ENCODE data around the gene TRIM17. TPM values are rescaled to one million over a fixed set of nuclear protein-coding genes. Genes with fewer than 3 reads are reported as not detected.

Gene TRIM17
- total and polyA plus RNA-seq, 2 of the 13 experiments (the other 11 are each of a cell fraction or from before 2014, with no cell fraction given), result 0.32 to 0.64 TPM

DNA sequence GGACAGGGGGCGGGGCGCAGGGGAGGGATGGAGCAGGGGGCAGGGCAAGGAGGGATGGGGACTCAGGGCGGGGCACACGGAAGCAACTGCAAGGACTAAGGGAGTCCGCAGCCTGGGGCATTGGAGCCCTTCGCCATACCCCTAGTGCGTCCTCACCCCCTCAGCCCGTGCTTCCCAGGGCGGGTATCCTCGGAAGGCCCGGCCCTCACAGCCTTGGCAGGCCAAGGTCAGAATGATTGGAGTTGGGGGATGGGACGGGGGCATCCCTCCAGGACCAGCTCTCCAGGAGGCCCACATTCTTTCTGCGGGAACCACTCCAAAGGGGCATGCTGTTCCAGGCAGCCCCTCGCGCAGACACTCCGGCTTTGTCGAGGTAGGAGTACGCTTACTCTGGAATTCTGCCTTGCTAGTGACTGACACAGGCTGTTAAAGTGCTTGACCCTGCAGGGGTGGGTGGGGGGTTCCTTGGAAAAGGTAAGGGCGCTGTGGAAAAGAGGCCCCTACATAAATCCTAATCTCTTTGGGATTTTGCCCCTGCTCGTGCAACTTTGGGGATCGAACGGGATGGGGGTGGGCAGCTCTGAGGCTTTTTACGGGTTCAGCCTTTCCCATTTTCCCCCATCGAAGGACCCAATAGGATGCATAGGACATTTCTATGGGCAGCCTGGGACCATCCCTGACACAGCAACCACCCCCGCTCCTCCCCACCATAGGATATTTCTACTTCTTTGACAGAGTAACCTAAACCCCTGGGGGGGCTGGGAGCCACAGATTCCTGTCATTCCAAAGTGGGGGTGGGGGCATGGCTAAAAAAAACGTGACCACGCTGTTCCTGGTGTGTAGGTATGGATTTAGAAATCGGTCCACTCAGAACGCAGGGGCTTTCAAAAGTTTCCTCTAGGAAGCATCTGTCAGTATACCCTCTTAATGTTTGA lies 9.3 kb downstream of the TRIM17 start (continued):
- TF ChIP-seq MNT (IDR thresholded peaks at IDR 0.05), result no peak
- TF ChIP-seq ZNF350 (CRISPR knock-in tag; IDR thresholded peaks at IDR 0.05; ENCODE audit: borderline replicate concordance, low read depth), result 0 out of 2 replicates have a peak, but pooled peaks have one; percentile 44
- no peak for TF ChIP-seq KLF12 (CRISPR knock-in tag; IDR thresholded peaks at IDR 0.05; ENCODE audit: borderline replicate concordance)
- no peak for TF ChIP-seq ZNF589 (CRISPR knock-in tag; conservative IDR thresholded peaks at IDR 0.05)
- TF ChIP-seq FOXC1 (CRISPR knock-in tag; IDR thresholded peaks at IDR 0.05; ENCODE audit: borderline replicate concordance), result 0 out of 2 replicates have a peak, but pooled peaks have one; percentile 18
- TF ChIP-seq ZNF75D (CRISPR knock-in tag; IDR thresholded peaks at IDR 0.05; ENCODE audit: borderline replicate concordance), result no peak
- no peak; the same call in 1 of the 2 replicates for TF ChIP-seq ZMYM4 (CRISPR knock-in tag; IDR thresholded peaks at IDR 0.05)
- no peak for TF ChIP-seq TEAD2 (CRISPR knock-in tag; IDR thresholded peaks at IDR 0.05)
- no peak for TF ChIP-seq ZNF367 (CRISPR knock-in tag; IDR thresholded peaks at IDR 0.05; ENCODE audit: borderline replicate concordance)
- TF ChIP-seq ZNF234 (CRISPR knock-in tag; conservative IDR thresholded peaks at IDR 0.05), result no peak
- TF ChIP-seq RFX3 (CRISPR knock-in tag; IDR thresholded peaks at IDR 0.05), result no peak
- 0 out of 2 replicates have a peak, but pooled peaks have one; percentile 26 for TF ChIP-seq MAX (IDR thresholded peaks at IDR 0.05)
- no peak for TF ChIP-seq TGIF2 (CRISPR knock-in tag; IDR thresholded peaks at IDR 0.05)
- no peak for TF ChIP-seq NR3C1 (CRISPR knock-in tag; IDR thresholded peaks at IDR 0.05)
- no peak for TF ChIP-seq ZNF557 (CRISPR knock-in tag; IDR thresholded peaks at IDR 0.05)
- TF ChIP-seq ZNF564 (CRISPR knock-in tag; IDR thresholded peaks at IDR 0.05), result no peak
- 0 out of 2 replicates have a peak, but pooled peaks have one; percentile 29 for TF ChIP-seq BCL6 (CRISPR knock-in tag; IDR thresholded peaks at IDR 0.05)
- TF ChIP-seq SPEN (CRISPR knock-in tag; IDR thresholded peaks at IDR 0.05; ENCODE audit: low read depth), result no peak
- TF ChIP-seq ZNF558 (CRISPR knock-in tag; IDR thresholded peaks at IDR 0.05; ENCODE audit: borderline replicate concordance), result no peak
- no peak for TF ChIP-seq ZNF800 (CRISPR knock-in tag; IDR thresholded peaks at IDR 0.05)
- TF ChIP-seq ZNF451 (CRISPR knock-in tag; IDR thresholded peaks at IDR 0.05), result no peak
- no peak for TF ChIP-seq MTF2 (CRISPR knock-in tag; IDR thresholded peaks at IDR 0.05; ENCODE audit: borderline replicate concordance)
- TF ChIP-seq, protein P1, sequence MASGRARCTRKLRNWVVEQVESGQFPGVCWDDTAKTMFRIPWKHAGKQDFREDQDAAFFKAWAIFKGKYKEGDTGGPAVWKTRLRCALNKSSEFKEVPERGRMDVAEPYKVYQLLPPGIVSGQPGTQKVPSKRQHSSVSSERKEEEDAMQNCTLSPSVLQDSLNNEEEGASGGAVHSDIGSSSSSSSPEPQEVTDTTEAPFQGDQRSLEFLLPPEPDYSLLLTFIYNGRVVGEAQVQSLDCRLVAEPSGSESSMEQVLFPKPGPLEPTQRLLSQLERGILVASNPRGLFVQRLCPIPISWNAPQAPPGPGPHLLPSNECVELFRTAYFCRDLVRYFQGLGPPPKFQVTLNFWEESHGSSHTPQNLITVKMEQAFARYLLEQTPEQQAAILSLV (CRISPR knock-in tag; IDR thresholded peaks at IDR 0.05; ENCODE audit: borderline replicate concordance), result no peak
